Subcutaneous adipose tissue (tissue), 4 donors: ENCODE results near the gene TPRA1. TPM values are rescaled to one million over a fixed set of nuclear protein-coding genes. Genes with fewer than 3 reads are reported as not detected.

Experiments
- total RNA-seq, 4 donors: library from RNA; depleted of rRNA; stranded (reverse); fragments of >200 nt; gene quantifications; one replicate each; pipeline ENCODE4 v1.1.0, GENCODE V29; 2016
- TF ChIP-seq, protein P1 (sequence below): fragments of 450-650 bp; IDR thresholded peaks from one replicate; pipeline ENCODE4 v1.5.1; 2016; ENCODE audit warnings: low read depth, mild to moderate bottlenecking, control low read depth, antibody characterized with exemption, moderate library complexity

The TPRA1 gene
- 10 to 100 TPM; 12.2 to 32.3 (median 25.8) TPM for total RNA-seq

- TF ChIP-seq, protein P1, sequence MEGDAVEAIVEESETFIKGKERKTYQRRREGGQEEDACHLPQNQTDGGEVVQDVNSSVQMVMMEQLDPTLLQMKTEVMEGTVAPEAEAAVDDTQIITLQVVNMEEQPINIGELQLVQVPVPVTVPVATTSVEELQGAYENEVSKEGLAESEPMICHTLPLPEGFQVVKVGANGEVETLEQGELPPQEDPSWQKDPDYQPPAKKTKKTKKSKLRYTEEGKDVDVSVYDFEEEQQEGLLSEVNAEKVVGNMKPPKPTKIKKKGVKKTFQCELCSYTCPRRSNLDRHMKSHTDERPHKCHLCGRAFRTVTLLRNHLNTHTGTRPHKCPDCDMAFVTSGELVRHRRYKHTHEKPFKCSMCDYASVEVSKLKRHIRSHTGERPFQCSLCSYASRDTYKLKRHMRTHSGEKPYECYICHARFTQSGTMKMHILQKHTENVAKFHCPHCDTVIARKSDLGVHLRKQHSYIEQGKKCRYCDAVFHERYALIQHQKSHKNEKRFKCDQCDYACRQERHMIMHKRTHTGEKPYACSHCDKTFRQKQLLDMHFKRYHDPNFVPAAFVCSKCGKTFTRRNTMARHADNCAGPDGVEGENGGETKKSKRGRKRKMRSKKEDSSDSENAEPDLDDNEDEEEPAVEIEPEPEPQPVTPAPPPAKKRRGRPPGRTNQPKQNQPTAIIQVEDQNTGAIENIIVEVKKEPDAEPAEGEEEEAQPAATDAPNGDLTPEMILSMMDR, result no peak
These were observed at the start of gene TPRA1 for GRCh38 chr3:127590593-127591465. TPRA1 (minus strand) TSS chr3:127590733; CDS start chr3:127580146, 10,587 bp downstream.

DNA sequence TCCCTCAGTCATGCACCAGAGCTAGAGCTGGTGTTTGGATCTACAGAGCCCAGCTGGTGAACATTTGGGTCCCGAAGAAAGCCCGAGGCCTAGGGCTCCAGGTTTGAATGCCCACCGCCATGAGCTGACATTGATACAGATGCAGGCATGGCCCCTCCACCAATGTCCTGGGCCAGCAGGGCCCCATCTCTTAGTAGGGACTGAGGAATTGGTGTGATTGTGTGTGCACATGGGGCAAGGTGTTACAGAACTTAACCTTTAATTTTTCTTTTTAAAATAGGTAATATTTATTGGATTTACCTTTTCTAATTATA is 49.5 kb upstream of the TPRA1 start:
- TF ChIP-seq, protein P1, result no peak

DNA sequence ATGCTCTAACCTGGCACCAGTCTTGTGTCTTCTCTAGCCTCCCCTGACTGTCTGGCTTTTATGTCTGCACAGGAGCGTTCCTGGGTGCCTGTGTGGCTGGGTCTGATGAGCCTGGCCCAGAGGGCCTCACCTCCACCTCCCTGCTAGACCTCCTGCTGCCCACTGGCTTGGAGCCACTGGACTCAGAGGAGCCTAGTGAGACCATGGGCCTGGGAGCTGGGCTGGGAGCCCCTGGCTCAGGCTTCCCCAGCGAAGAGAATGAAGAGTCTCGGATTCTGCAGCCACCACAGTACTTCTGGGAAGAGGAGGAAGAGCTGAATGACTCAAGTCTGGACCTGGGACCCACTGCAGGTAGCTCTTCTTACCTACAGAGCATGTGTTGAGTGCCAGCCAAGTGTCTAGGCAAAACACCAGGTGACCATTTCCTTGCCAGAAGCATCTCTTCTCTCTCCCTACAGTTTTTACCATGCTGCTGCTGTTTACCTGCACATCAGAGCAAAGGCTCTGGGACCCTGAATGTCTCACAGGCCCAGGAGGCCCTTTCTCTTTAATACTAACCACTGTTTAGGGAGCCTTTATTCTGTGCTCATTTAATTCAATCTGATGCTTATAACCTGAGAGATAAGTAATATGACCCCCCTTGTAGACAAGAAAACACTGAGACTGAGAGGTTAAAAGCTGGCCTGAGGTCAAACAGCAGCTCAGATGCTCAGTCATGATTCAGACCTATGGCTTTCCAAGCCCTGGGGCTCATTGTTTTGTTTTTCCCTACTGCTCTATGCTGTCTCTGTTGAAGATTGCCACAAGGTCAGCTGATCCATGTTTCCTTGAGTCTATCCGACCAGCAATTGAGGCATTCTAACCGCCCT is 48.9 kb upstream of the TPRA1 start:
- TF ChIP-seq, protein P1, result no peak

- TF ChIP-seq, protein P1, result no peak
These were observed 47.4 kb upstream of the TPRA1 start for GRCh38 chr3:127637971-127638370.

GRCh38 chr3:127637546-127637945 is 47.0 kb upstream of the TPRA1 start:
- TF ChIP-seq, protein P1, result no peak

GRCh38 chr3:127634653-127635052 is 44.1 kb upstream of the TPRA1 start:
- TF ChIP-seq, protein P1, result no peak
